HFF-Myc (cell line): ENCODE results near the gene PRICKLE1.

ENCODE experiments used
- DNase-seq: peaks from one replicate; pipeline ENCODE4 v3.0.0-alpha.2; 2011; ENCODE audit warnings: low read depth; ENCODE audit errors: extremely low read depth
- H3K4me3 ChIP-seq: replicated peaks from 2 replicates; pipeline ENCODE4 v1.5.1; 2011; ENCODE audit warnings: low read depth, mild to moderate bottlenecking, control low read depth, low read length
- TF ChIP-seq, protein P1 (sequence below): IDR thresholded peaks from 2 replicates; pipeline ENCODE4 v1.5.1; 2012; ENCODE audit warnings: mild to moderate bottlenecking, low read depth, low read length, control low read depth; ENCODE audit errors: missing control alignments

PRICKLE1 gene

DNA sequence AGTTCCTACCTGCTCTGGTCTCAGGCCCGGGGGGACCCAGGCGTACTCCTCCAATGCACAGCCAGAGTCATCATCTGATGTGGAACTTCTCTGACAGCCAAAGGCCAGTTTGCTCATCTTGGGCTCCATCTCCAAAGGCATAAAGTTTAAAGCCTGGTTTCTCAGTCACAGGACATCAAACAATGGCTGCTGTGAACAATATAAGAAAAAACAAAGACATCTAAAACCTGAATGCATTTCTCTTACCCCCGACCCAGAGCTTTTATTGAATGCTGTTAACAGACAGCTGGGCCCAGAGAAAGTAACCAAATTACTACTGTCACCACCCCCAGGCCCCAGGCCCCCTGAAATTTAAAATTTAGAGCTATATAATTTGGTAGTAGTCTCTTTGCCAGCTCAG, 117.2 kb downstream of the PRICKLE1 start:
- no peak overlapping the region for H3K4me3 ChIP-seq
- TF ChIP-seq, protein P1, sequence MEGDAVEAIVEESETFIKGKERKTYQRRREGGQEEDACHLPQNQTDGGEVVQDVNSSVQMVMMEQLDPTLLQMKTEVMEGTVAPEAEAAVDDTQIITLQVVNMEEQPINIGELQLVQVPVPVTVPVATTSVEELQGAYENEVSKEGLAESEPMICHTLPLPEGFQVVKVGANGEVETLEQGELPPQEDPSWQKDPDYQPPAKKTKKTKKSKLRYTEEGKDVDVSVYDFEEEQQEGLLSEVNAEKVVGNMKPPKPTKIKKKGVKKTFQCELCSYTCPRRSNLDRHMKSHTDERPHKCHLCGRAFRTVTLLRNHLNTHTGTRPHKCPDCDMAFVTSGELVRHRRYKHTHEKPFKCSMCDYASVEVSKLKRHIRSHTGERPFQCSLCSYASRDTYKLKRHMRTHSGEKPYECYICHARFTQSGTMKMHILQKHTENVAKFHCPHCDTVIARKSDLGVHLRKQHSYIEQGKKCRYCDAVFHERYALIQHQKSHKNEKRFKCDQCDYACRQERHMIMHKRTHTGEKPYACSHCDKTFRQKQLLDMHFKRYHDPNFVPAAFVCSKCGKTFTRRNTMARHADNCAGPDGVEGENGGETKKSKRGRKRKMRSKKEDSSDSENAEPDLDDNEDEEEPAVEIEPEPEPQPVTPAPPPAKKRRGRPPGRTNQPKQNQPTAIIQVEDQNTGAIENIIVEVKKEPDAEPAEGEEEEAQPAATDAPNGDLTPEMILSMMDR = no peak
- no peak for DNase-seq

DNA sequence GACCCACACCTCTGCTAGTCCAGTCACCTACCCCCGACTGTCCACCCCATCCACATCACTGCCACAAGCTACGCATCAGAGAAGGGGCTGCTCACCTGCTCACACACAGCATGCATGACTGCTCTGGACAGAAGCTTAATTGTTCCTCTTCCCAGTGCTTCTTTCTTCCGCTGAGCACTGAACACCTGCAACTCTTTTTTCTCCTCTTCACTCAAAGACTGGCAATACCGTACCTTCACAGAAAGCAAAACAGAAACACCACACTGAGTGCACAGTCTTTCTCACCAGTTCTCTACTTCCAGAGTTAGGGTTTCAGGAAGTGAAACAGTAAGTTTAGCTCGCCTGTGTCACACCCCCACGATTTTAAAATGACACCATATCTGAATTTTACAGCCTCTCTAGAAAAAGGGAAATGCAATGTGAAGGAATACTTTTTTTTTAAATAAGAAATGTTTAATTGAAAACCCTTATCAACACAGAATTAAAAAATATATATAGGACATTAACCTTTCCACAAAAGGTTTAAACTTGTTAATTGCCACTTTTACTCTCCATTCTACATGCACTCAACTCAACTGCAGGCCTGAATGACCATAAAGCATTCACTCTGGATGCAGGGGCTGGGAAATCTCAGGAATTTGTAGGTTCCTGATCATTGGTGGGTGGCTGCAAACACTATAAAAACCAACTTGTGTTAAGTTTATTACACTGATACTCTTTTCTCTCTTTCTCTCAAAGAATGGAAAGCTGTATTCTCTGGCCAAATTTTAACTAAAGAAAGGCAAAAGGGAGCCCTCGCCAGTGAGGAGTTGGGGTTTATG, 120.0 kb downstream of the PRICKLE1 start:
- no peak for DNase-seq
- TF ChIP-seq, protein P1 = no peak
- no peak overlapping the region for H3K4me3 ChIP-seq

DNA sequence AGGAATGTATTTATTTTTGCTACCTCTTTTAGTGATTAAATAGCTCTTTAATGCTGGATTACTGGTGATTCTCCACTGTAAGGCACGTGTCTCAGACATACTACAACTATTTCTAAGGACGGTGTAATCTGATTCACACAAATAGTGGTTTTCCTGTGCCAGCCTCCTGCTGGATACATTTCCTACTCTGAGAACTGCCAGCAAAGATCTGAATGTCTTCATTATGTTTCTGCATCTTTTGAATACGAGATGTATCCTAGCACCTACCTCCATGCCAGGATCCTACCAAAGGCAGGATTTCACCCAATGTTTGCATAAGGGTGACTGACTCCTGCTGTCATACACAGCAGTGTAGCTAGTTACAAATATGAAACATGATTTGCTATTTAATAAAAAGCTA, 120.6 kb downstream of the PRICKLE1 start:
- DNase-seq = no peak
- no peak overlapping the region for H3K4me3 ChIP-seq
- TF ChIP-seq, protein P1 = no peak

DNA sequence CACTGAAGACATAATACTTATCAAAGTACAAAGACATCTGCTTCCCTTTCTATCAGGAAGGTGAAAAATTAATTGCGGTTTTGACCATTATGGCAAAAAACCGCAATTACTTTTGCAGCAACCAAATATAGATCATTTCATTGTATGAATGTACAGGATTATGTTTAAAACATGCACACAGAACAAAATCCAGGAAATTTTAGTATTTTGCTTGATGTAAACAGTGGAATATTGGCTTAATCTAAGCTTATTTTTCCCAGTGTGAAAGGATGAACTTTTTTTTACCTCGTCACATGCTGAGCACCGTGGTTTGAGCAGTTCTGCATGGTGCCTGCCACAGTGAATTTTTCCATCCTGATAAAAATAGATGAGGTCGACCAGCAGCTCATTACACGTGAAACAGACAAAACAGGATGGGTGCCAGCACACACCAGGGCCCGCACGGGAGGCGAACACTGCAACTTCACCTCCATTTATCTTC, 121.2 kb downstream of the PRICKLE1 start:
- TF ChIP-seq, protein P1 = no peak
- no peak for DNase-seq
- no peak overlapping the region for H3K4me3 ChIP-seq

DNA sequence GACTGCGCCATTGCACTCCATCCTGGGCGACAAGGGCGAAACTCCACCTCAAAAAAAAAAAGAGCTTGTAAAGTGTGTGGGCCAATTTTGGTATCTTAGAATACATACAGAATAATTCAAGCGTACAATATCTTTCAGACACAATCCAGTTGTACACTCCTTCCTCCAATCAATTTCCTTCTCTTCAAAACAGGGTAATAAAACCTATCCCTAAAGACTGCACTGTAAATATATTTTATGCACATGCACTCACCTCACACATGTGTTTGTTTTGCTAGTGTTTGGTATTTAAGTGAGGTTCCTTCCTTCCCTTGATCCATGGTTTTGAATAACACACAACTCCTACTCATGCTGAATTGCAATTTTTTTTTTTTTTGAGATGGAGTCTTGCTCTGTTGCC, 125.9 kb downstream of the PRICKLE1 start:
- TF ChIP-seq, protein P1 = no peak
- H3K4me3 ChIP-seq = no peak overlapping the region
- DNase-seq = no peak

DNA sequence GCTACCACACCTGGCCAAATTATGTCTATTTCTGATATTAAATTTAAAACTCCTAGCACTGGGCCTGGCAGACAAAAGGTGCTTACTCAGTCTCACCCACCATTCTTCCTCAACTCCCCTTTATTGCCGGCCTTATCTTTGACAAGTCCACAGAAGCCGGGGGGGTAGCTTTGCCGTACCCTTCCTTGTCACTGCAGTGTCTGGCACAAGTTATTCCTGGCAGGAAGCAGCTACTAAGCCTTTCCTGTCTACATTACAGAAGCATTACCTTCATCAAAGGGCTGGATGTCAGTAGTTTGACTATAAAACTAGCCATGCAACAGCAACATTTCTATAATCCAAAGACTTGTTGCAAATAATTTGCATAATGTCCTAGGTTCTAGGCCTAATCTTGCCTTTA, 127.1 kb downstream of the PRICKLE1 start:
- TF ChIP-seq, protein P1 = no peak
- no peak for DNase-seq
- H3K4me3 ChIP-seq = no peak overlapping the region
